ENCODE data around the gene DCAF11.

DCAF11 gene

DNA sequence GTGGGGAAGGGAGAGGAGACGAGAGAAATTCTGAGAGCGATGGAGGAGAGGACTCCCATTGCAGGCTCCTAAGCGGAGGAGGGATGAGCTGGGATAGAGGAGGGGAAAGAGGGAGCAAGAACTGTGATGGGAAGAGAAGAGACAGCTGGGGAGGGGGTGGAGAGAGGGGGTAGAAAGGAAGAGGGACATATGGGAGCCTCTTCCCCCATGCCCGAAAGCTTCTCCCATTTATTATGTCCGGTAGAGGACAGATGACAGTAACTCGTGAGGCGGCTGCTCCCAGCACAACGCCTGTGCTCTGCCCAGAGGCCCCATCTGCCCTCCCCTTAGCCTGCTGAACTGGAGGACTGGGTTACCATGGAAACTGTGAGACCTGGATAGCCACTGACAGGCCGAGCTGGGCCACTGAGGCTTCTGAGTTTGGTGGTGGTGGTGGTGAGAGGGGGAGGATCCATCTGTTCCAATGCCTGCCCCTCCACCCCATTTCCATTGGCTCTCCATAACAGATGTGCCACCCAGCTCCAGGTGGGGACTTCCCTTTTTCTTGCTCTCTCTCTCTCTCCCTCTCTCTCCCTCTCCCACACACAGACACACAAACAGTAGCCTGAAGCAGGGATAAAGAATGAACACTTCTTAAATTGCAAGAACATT lies 35.0 kb upstream of the DCAF11 start:
- peak; percentile 89 for DNase-seq

DNA sequence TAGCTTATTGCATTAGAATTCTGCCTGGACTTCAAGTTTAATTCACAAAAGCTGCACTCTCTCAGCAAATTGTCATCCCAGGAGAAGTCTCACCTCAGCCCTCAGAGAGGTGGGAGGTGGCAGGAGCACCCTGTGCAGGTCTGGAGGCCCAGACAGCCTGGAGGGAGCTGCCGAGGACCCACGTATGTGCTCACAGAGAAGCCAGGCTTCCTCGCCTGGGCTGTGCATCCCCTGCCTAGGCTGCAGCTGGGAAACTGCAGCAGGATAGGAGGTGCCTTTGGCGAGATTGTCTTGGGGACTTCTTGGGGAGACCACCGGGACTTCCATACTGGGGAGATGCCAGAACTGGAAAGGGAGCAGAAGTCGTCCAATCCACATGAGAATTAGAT lies 34.4 kb upstream of the DCAF11 start:
- peak; percentile 61 for DNase-seq

DNA sequence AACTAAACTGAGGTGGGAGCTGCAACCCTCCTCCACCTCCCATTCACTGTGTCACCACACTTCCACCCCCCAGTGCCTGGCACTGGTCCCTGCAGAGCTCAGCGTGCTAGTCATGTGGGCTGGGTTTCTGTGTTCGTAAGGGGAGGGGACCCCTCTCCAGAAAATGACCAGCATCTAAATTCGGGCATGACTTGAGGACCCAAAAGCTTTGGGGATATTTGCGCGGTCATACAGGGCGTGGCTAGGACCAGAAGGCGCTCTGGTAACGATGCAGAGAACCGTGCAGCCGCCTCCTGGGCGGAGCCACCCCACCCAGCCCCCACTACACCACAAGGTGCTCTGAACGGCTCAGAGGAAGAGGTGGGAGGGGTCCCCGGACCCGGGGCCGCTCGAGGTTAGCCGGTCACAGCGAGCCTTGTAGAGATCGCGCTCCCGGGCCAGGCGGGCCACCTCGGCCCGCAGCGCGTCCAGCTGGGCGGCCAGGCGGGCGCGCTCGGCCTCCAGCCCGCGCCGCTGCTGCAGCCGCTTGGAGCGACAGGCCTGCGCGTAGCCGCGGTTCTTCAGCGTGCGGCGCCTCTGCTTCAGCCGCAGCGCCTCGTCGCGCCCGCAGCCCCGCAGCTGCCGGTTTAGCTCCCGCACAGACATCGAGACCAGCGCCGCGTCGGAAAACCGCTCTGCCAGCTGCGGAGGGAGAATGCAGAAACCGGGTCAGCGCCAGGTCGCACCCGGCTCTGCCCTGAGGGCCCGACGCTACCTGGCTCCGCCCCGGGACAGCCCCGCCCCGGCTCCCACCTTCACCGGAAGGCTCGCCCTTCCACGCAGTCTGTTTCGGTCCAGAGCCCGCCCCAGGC lies 33.5 kb upstream of the DCAF11 start:
- DNase-seq, result peak; percentile 92

- peak; percentile 62 for DNase-seq
These were observed 32.8 kb upstream of the DCAF11 start for GRCh38 chr14:24081739-24082211.

DNA sequence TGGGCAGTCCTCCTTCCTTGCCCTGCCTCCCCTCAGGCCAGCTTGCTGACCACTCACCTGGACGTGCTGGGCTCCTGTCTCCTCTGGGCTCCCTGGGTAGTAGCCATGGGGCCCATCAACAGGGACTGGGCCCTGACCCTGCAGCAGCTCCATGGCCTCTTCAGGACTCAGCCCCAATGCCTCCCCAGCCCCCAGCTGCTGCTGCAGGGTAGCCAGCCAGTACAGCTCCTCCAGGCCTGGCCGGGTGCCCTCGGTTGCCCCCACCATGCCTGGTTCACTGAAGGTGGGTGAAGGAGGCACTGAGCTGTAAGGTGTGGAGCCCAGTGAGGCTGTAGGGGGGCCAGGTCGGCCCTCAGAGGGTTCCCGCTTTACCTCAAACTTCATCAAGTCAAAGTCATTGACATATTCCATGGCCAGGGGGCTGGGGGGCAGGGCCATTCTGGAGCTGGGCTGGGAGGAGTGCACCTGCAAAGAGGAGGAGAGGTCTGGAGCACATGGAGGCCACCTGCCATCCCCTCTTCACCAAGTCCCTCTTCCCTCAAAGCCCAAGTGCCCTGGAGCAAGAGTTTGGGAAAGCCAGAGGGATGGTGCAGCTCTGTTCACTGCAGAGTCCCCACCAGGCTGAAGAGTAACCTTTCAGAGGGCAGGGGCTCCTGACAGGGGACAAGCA lies 32.0 kb upstream of the DCAF11 start:
- DNase-seq, result no peak

DNA sequence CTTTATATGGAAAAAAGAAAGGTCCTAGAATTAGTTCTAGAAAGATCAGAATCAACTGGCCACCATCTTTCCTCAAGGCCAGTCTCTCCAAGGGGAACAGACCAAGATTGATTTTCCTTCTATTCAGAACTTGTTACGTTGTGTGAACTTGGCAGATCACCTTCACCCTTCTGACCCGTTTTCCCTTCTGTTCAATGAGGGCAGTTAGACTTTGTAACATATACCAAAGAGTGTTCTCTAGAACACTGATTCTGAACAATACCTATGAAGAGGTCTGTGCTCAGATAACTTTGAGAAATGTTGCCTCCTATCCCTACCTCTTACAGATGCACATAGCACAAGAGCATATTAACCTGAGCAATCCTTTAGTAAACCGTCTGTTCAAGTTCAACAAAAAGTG lies 31.1 kb upstream of the DCAF11 start:
- DNase-seq, result no peak

GRCh38 chr14:24084440-24084839 lies 30.1 kb upstream of the DCAF11 start:
- no peak for DNase-seq

DNA sequence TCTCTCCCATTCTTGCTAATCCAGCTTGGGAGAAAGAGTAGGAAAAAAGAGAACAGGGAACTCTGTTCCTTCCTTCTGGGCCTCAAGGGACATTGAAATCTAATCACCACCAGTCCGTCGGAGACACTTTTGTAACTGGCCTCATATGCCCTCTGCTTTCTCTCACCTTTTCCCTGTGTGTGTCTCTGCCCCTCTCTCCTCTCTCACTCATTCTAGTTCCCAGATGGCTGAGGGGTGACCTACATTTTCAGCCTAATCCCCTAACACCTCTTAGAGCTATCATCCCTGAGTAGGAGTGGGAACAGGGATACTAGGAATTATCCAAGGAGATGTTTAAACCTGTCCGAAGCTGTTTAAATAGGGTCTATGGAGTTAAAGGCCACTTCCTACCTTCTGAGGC lies 29.4 kb upstream of the DCAF11 start:
- no peak for DNase-seq

DNA sequence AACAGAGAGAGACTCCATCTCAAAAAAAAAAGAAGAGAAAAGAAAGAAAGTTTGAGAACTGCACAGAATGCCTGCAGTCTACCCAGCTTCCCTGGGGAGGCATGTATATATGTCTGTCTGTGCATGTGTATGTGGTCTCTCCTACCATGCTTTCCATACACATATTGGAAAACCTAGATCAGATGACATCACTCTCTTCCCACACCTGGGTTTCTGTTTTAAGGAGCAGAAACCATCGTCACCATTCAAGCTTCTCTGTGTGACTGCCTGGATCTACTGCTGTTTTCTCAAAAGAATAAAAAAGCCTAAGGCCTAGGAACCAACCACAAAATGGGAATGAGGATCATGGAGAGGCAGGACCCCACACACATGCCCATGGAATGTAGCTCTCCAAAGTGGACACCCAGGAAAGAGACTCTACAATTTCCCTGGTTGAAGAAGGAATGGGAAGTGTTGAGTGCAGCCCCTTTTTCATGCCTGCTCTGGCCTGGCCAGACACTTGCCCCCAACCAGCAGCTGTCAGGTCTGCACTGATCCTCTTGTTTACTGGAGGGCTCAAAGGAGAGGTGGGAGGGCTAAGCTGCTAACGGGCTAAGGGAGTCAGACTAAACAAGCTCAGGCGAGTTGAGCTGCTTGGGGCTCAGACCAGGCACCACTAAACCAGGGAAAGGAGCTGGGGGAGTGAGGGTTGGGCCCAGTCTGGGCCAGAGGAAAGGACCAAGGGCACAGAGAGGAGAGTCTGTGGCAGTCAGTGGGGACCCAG lies 28.2 kb upstream of the DCAF11 start:
- DNase-seq, result no peak

DNA sequence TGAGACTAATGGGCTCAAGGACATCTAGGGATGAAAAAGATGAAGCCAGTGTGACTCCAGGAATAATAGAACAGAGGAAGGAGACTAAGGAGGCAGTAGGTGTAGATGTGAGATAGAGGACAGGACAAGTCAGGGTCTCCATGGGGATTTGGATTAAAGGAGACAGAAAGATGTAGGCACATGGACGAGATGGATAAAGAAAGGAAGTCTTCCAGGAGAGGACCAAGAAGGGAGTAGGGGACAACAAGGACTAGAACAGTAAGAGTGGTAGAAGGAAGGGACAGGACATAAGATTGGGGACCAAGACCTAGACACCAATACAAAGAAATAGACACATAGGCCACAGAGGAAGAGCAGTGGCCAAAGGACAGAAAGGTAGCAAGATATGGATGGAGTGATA lies 27.6 kb upstream of the DCAF11 start:
- no peak for DNase-seq

GRCh38 chr14:24088095-24088494 lies 26.5 kb upstream of the DCAF11 start:
- DNase-seq, result no peak

- no peak for DNase-seq
These were observed 24.7 kb upstream of the DCAF11 start for GRCh38 chr14:24089890-24090289.

- peak; percentile 28 for DNase-seq
These were observed 22.5 kb upstream of the DCAF11 start for GRCh38 chr14:24092110-24092504.

DNA sequence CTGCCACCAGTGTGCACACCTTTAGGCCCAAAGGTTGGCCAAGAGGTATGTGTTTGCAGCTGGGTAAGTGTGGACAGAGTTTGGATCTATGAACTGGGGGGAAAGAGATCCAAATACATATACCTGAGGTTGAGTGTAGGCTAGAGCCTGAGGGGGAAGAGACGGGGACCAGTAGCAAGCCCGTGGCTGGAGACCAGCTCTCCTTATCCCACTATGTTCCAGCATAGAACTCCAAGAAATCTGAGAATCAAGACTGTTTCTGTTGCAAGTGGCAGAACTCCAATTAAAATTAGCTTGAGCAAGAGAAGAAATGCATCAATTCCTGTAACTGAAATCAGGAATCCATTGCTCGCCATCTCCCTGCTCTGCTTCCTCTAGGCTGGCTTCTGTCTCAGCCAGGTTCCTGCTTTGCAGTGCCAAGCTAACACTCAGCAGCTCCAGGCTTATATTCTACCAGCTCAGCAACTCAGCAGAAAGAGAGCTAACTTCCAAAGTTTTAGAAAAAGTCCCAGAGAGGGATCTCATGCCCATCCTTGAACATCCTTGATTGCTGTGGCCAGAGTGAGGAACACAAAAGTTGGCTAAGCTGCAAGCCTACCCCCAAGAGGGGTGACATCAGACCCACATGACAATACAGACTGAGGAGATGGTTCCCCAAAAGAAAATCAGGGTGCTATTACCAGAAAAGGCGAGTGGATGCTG lies 21.9 kb upstream of the DCAF11 start:
- DNase-seq, result no peak

DNA sequence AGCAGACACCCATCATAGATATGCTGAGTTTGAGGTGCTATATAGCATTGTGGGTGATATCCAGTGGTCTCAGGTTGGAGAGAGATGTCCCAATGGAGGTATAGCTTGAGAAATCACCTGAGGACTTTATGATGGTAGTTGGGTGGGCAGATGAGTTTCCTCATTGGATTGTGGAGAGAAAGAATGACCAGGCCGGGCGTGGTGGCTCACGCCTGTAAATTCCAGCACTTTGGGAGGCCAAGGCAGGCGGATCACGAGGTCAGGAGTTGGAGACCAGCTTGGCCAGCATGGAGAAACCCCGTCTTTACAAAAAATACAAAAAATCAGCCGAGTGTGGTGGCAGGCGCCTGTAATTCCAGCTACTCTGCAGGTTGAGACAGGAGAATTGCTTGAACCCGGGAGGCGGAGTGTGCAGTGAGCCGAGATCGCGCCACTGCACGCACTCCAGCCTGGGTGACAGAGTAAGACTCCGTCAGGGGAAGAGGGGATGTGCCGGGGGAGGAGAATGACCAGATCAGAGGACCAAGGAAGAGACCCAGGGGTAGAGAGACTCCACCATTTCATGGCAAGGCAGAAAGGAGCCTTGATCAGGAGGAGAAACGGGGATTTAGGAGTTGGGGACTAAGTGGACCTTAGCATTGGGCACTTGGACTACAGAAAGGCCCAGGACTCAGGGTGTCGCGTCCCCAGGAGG lies 21.2 kb upstream of the DCAF11 start:
- no peak for DNase-seq

GRCh38 chr14:24093901-24094840 lies 20.4 kb upstream of the DCAF11 start, which contains the start of gene PCK2:
PCK2 (plus strand) TSS chr14:24094311; CDS start chr14:24094406, 95 bp downstream.
- DNase-seq, result peak; percentile 97

DNA sequence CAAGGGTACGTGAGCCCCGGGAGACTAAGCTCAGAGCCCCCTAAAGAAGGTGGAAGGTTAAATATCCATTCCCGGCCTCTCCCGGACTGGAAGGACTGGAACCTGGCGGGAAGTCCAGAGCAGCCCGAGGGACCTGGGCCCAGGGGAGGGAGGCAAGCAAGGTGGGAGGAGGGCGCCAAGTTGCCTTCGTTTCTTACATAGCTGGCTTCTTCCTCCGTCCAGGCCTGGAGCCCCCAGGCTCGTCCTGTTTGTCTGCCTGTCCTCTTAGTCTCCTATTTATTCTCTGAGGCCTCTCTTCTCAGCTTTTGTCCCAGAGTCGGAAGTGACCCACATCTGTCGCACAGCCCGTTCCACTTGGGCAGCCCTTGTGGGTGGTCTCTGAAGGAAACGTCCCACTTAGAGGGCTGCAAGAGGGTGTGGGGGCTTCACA lies 19.7 kb upstream of the DCAF11 start:
- no peak for DNase-seq

DNA sequence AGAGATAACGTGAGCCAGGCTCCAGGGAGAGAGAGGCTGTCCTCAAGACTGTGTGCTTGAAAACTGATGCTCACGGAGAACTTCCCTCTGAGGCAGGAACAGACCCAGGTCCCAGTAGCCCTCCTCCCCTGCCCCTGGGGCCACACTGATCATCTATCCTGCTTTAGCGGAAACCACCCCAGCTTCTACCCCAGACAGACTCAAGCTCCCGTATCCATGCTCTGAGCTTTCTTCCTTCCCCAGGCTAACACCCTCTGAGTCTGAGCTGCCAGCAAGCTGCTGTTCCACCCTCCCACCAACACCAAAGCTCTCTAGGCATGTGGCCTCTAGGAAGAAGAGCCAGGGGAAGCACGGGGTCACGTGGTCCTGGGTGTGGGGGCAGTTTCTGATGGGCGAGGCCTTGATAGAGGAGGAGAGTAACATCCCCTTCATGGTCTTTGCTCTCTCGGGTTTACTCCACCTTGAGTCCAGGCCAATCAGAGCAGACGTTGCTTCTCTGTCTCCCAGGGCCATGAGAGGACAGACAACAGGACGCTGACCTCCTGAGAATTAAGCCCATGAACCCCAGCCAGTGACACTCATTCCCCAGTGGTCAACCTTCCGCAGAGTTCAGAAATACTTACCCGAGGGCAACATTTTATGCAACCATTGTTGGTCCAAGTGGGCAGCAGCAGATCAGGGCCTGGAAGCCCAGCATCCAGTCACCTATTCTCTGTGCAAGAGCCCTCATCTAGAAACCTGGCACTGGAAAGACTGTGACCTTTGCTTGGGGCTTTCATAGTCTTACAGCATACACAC lies 19.1 kb upstream of the DCAF11 start:
- peak; percentile 30 for DNase-seq

DNA sequence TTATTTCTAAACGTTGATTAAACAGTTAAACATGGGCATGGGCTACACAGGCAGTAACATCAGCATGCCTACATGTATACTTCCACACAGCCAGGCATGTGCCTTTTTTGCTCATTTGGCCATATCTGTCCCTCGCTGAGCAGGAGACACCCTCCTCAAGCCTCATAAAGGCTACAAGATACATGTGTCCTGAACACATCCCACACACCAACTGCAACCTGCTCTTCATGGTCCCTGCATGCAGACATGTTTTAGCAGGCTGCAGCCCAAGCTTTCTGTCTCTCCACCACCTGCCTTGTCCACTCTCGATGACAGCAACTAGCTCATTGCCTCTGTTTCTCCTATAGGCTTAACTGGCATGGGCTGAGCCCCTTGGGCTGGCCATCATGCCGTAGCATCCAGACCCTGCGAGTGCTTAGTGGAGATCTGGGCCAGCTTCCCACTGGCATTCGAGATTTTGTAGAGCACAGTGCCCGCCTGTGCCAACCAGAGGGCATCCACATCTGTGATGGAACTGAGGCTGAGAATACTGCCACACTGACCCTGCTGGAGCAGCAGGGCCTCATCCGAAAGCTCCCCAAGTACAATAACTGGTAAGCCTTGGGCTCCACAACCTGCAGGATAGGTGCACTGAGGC lies 17.9 kb upstream of the DCAF11 start:
- no peak for DNase-seq

Measured in NCI-H69 (cell line).